IPS-NIHi11 (cell line): Measurements from ENCODE around the gene CAV2.
"Not testable (repeated sequence)": the region's sequence is repeated elsewhere in the genome, so short reads cannot be mapped to it uniquely, and the experiment has no call there.

Experiments used
- DNase-seq: peaks from one replicate; pipeline ENCODE4 v3.0.0; 2012; ENCODE audit warnings: mixed read lengths, low spot score

CAV2 gene

DNA sequence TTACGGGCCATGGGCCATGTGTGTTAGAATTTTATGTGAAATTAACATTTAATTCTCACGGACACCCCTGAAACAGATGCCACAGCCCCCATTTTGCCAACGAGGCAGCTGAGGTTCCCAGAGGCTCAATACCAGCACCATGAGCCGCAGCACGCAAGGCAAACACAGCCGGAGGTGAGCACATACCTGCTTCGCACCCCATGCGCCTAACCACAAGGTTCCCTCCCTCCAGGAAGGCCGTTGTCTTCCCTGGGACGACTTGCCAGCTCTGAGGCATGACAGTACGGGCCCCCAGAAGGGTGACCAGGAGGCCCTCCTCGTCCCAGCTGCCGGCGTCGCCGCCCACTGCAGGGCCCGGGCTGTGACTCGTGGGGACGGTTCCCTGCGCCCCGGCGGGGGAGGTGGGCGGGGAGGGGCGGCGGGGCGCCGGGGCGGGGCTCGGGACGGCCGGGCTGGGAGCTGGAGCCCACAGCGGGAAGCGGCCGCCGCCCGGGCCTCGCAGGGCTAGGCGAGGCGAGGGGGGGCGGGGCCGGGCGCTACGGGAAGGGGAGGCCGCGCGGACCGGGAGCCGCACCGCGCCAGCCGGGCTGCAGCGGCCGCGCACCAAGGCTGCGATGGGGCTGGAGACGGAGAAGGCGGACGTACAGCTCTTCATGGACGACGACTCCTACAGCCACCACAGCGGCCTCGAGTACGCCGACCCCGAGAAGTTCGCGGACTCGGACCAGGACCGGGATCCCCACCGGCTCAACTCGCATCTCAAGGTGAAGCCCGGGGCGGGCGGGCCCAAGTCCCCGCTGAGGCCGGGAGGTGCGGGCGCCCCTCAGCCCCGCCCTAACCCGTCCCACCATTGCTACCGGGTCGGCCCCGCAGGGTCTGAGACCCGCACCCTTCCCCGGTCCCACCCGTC is at the start of gene CAV2:
Gene CAV2, plus strand, starts transcription at position 571 of the 910 bp plus-strand sequence. Its CDS starts 44 bp downstream, at position 615.
- DNase-seq, result peak; percentile 74

- DNase-seq, result no peak
These were observed 49.6 kb upstream of the CAV2 start for GRCh38 chr7:116449950-116450349.

DNA sequence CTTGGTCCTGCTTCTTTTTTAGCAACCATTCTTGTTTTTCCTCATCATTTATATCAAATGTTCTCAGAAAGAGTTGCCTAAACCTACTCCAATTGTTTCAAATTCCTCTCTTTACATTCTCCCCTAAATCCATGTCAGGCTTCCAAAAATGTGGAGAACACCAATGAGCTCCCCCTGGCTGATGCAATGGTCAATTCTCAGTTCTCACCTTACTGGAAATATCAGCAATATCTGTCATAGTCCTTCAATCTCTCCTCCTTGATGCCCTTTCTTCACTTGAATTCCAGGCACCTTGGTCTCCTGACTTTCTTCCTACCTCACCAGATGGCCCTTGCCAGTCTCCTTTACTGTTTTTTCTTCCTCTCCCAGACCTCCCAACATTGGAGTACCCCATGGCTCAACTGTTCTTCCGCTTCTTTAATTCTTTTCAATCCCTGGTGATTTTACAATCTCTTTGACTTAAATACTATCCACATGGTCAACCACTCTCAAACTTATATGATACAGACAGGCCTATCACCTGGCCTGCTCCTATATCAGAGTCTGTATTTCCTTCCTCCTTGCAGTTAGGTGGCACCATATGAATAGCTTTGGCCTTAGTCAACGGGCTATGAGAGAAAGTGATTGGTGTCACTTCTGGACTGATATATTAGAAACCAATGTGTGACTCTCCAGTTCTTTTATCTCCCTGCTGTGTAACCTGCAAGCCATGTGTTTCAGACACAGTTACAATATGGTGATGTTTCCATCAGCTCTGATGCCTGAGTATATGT is 47.4 kb upstream of the CAV2 start:
- DNase-seq, result no peak

- no peak for DNase-seq
These were observed 45.2 kb upstream of the CAV2 start for GRCh38 chr7:116454377-116454776.

DNA sequence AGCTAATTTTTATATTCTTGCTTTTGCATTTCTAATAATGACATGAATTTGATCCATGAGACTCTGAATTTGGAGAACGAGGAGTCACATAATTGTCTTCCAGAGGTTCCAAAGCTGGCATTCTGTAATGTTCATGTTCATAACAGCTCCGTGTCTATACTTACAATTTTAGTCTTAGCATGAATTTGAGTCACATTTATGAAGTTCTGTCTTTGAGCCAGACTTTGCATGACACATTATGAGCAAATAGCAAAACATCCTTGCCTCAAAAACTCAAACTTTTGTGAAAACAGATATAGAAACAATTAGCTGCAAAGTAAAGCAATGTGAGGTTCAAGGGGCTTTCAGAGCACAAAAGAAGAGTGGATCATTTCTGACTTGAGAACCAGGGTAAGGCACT is 44.5 kb upstream of the CAV2 start:
- no peak for DNase-seq

DNA sequence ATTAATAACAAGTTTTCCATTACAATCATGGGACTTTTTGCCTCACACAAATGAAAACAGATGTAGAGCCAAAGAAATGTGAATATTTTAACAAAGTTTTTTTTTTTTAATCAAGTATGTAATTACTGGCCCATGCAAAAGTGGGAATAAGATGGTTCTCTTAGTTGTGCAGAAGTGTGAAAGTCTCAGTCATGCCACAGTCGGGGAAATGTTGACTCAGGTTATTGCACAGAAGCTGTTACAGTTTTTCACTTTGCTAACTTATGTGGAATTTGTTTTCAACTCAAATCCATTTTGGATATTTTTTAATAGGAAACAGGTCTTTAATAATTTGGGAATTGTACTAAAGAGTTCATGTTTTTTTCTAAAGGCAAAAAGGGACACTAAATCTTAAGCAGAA is 44.0 kb upstream of the CAV2 start:
- DNase-seq, result no peak

GRCh38 chr7:116461500-116461899 is 38.0 kb upstream of the CAV2 start:
- DNase-seq, result no peak

- DNase-seq, result no peak
These were observed 35.6 kb upstream of the CAV2 start for GRCh38 chr7:116463956-116464355.

GRCh38 chr7:116464375-116464774 is 35.2 kb upstream of the CAV2 start:
- DNase-seq, result no peak

GRCh38 chr7:116465125-116465524 is 34.4 kb upstream of the CAV2 start:
- DNase-seq, result no peak

DNA sequence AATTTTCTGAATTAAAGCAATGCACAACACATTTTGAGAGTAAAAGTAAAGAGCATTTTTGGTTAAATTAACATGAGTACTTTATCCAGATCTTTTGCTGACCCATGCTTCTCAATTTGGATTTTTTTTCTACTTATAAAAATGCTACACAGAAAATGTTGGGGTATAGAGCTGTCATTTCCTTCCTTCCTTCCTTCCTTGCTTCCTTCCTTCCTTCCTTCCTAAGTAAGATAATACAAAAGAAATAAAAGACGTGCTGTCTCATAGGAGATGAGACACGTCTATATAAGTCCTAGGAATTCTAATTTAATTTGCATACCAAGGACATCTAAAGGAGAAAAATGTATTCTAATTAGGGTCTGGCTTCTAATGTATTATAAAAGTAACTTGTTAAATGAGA is 31.0 kb upstream of the CAV2 start:
- DNase-seq, result no peak

GRCh38 chr7:116477625-116478024 is 21.9 kb upstream of the CAV2 start:
- DNase-seq, result no peak

DNA sequence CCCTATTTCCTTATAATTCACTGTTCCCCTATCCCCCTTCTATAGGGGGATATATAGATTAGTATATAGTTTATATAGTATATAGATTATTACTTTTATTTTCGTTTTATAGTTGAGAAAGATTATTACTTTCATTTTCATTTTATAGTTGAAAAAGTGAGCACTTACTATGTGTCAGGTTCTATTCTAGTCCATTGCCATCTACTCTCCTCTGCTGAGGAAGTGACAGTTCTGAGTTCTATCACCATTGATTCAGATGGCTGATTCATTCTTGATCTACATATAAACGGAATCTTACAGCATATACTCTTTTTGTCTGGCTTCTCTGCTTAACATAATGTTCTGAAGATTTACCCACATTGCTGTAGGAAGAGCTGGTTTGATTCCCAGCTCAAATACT is 20.7 kb upstream of the CAV2 start:
- no peak for DNase-seq

GRCh38 chr7:116483271-116483942 is 16.1 kb upstream of the CAV2 start:
- DNase-seq, result no peak

DNA sequence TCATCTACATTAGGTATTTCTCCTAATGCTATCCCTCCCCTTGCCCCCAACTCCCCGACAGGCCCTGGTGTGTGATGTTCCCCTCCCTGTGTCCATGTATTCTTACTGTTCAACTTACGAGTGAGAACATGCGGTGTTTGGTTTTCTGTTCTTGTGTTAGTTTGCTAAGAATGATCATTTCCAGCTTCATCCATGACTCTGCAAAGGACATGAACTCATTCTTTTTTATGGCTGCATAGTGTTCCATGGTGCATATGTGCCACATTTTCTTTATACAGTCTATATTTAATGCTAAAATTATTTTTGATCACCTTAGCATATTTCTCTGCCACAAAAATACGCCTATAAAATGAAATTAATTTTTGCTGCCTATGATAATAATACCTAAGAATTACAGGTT is 15.1 kb upstream of the CAV2 start:
- DNase-seq, result not testable (repeated sequence)

GRCh38 chr7:116487907-116488521 is 11.5 kb upstream of the CAV2 start:
- DNase-seq, result no peak

GRCh38 chr7:116490351-116490750 is 9.2 kb upstream of the CAV2 start:
- no peak for DNase-seq

GRCh38 chr7:116491887-116492653 is 7.5 kb upstream of the CAV2 start:
- DNase-seq, result no peak

GRCh38 chr7:116492654-116493109 is 6.9 kb upstream of the CAV2 start:
- no peak for DNase-seq

GRCh38 chr7:116493449-116493848 is 6.1 kb upstream of the CAV2 start:
- no peak for DNase-seq

DNA sequence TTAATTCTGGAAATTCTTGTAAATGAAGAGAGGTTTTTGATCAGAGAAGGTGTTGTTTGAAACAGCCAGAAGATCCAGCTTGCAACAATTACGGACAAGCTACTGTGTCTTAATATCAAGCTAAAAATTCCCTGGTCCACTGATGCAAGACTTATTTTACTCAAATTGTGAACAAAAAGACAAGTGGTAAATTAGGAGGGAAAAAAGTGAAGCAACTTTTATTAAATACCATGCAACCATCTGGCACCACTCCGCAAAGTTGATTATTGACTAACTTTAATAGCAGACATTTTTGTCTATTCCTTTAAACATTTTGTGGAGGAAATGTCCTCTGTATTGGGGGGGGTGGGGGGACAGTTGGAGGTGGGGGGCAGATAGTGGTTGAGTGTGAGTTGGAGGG is 5.1 kb upstream of the CAV2 start:
- DNase-seq, result no peak
